Heart right ventricle (tissue), 16 donors: ENCODE results near the gene DGCR6. TPM values are rescaled to one million over a fixed set of nuclear protein-coding genes. Genes with fewer than 3 reads are reported as not detected.
"Not testable (repeated sequence)": the region's sequence is repeated elsewhere in the genome, so short reads cannot be mapped to it uniquely, and the experiment has no call there.

Experiments
- ATAC-seq, 8 donors: fragments of 200-7000 bp; cut with Tn5 transposase; one replicate each; pipeline ENCODE4 v1.9.1; 2020; ENCODE audit warnings: mild to moderate bottlenecking in 8 of 8, moderate library complexity in 8 of 8, moderate number of reproducible peaks in 1 of 8
- DNase-seq, 2 donors: peaks; one replicate each; pipeline ENCODE4 v3.0.0-alpha.2; 2020
- H3K27ac ChIP-seq, 10 donors: fragments of 200-600 bp; sonication (generic) in 2 of 10; one replicate each; pipeline versions ENCODE4 v1.5.0 to v1.8.0; 2020 to 2022; ENCODE audit warnings: mild to moderate bottlenecking in 3 of 10
- H3K27me3 ChIP-seq, 7 donors: fragments of 200-600 bp; one replicate each; pipeline ENCODE4 v1.8.0; 2021 to 2022; ENCODE audit warnings: mild to moderate bottlenecking in 2 of 7
- H3K36me3 ChIP-seq, 9 donors: fragments of 200-600 bp; sonication (generic) in 1 of 9; one replicate each; pipeline versions ENCODE4 v1.5.0 to v1.8.0; 2020 to 2022; ENCODE audit warnings: mild to moderate bottlenecking in 2 of 9
- H3K4me1 ChIP-seq, 9 donors: fragments of 200-600 bp; sonication (generic) in 1 of 9; one replicate each; pipeline versions ENCODE4 v1.5.0 to v1.8.0; 2020 to 2022; ENCODE audit warnings: mild to moderate bottlenecking in 4 of 9
- H3K4me3 ChIP-seq, 10 donors: fragments of 200-600 bp; sonication (generic) in 2 of 10; one replicate each; pipeline versions ENCODE4 v1.5.0 to v1.8.0; 2020 to 2022; ENCODE audit warnings: mild to moderate bottlenecking in 7 of 10, moderate library complexity in 2 of 10
- H3K9me3 ChIP-seq, 11 donors: fragments of 200-600 bp in 10 of 11; sonication (generic) in 2 of 11; one replicate each; pipeline versions ENCODE4 v1.5.0 to v1.8.0; 2013 to 2022; ENCODE audit warnings: mild to moderate bottlenecking in 2 of 11, control low read depth in 1 of 11, moderate library complexity in 1 of 11
- WGBS, 2 donors: extraction: QIAGEN DNeasy Blood & Tissue Kit; methylation state at CpG; one replicate each; pipeline ENCODE4 v1.1.7; 2013; ENCODE audit warnings: inconsistent platforms in 1 of 2; 5-methylcytosine and 5-hydroxymethylcytosine counted together
- intact Hi-C, 10 donors: fragments of 100-400 bp; cut with DNase I; formaldehyde crosslinking; loops; one replicate each; pipeline versions ENCODE4 v1.11.1 to v1.14.2; 2022
- polyA plus RNA-seq, 2 donors: library from polyadenylated mRNA; stranded (reverse); fragments of 200-250 nt; gene quantifications; one replicate each; pipeline ENCODE4 v1.2.3, GENCODE V29; 2013
- total RNA-seq, 10 donors: library from RNA; stranded (reverse); fragmentation: NEBNext Ultra II Directional in 3 of 10; extraction: Animal tissue kit (Norgen Biotek cat#: 25700) in 3 of 10; gene quantifications; one replicate each; pipeline versions ENCODE4 v1.2.1 to v1.2.4, GENCODE V29; 2021 to 2023
- TF ChIP-seq, protein P1 (sequence below), 9 donors: fragments of 200-600 bp; sonication (generic) in 2 of 9; IDR thresholded peaks; one replicate each; pipeline versions ENCODE4 v1.5.0 to v1.8.0; 2021 to 2022; ENCODE audit warnings: antibody characterized with exemption in 9 of 9, mild to moderate bottlenecking in 5 of 9, moderate library complexity in 1 of 9
- donor health status: Arrhythmogenic right ventricular cardiomyopathy.
- donor health status: ischemic (EF 13 %, LVEDD 7.1; RV severe dilation, severe dysfunction).
- donor health status: healthy with polysubstance abuse.
- donor health status: DM: no; HTN: yes; CAD: no.
- donor health status: DM: no; HTN: no; CAD: no.
- donor health status: ischemic (EF 25% LVEDD 6.9; RV normal size, moderate dysfunction).
- donor health status: ischemic (EF 25% LVEDD 5.7; RV mildly dilated, moderate dysfunction).
- donor health status: healthy.
- donor health status: DM: yes; HTN: yes; CAD: no.
- donor health status: Ischemic cardiomyopathy.
- donor health status: ischemic (EF 35%, LVEDD 5.7; RV mildly dilated, moderate dysfunction).
- donor health status: nonischemic (EF 11% LVEDD 7.7; RV severe dilation, severe dysfunction).
- donor health status: DM: yes; HTN: yes; CAD: no.
- donor health status: PGD.
- donor health status: ischemic (EF 29% LVEDD 5.4; RV normal size, mild dysfunction).
- donor health status: nonischemic (EF 23%, LVEDD 6.1; RV moderate dilation, normal function).

DGCR6 gene
- total and polyA plus RNA-seq, 12 donors, result 4.4 to 17.5 (median 8.0) TPM

DNA sequence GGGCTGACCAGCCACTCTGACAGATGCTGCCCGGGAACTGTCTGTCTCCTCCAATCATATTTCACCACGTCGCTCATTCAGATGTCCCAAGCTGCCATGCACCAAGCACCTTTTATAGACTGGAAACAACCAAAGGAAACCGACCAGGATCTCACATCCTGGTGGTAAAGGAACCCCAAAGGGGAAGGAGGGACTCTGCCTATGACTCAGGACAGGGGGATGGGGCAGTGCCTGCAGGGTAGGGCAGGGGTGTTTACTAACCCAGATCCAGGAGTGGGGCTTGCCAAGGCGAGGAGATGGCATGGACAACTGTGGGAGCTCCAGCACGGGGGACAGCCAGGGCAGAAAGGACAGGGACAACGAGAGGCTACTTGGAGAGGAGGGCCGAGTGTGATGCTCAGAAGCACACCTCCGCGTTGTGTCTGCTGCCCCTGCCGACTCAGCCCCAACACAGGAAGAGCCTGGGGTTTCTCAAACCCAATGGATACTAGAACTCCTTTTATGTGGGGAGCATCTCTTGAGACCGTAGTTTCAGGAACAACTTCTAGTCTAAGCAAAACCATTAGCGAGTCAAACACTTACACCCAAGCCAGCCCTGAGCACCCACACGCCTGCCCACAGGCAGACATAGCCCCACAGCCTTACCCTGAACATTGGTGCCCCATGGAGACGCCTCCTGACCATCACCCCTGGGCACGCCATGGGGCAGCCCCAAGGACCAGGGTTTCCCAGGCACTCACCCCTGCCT lies 26.0 kb downstream of the DGCR6 start:
- WGBS, 2 donors, result no CpG with 5 or more reads among the region's 16 CpGs
- ATAC-seq, result no peak
- intact Hi-C loops, result no loop called here

DNA sequence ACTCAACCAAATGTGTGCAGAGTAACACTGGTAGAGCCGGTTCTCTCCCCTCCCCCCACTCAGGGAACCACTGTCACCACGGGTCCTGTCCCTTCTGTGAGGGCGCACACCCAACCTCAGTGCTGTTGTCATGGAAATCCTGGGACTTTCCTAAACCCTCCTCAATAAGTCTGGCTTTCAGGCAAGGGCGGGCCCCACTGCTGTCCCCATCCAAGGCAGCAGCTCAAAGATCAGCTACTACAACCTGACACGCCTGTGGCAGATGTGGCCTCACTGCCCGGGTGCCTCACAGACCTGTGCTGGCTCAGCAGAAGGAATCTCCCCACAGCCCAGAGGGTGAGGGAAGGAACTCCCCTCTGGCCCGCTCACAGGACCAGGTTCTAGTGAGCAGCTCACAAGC lies 27.8 kb downstream of the DGCR6 start:
- no CpG with 5 or more reads among the region's 7 CpGs for WGBS, 2 donors

More for the DNA sequence above, 26.0 kb downstream of the DGCR6 start:
- no peak for DNase-seq
- TF ChIP-seq, protein P1, sequence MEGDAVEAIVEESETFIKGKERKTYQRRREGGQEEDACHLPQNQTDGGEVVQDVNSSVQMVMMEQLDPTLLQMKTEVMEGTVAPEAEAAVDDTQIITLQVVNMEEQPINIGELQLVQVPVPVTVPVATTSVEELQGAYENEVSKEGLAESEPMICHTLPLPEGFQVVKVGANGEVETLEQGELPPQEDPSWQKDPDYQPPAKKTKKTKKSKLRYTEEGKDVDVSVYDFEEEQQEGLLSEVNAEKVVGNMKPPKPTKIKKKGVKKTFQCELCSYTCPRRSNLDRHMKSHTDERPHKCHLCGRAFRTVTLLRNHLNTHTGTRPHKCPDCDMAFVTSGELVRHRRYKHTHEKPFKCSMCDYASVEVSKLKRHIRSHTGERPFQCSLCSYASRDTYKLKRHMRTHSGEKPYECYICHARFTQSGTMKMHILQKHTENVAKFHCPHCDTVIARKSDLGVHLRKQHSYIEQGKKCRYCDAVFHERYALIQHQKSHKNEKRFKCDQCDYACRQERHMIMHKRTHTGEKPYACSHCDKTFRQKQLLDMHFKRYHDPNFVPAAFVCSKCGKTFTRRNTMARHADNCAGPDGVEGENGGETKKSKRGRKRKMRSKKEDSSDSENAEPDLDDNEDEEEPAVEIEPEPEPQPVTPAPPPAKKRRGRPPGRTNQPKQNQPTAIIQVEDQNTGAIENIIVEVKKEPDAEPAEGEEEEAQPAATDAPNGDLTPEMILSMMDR (IDR thresholded peaks at IDR 0.05), result no peak
- Histone ChIP-seq H3K4me1 (no peaks in the 10 kb centered on the region), H3K27me3 (no peaks in the 10 kb centered on the region), H3K36me3 (no peaks in the 10 kb centered on the region), H3K27ac (no peak overlapping the region), H3K4me3 (no peak overlapping the region), H3K9me3 (no peaks in the 10 kb centered on the region)

DNA sequence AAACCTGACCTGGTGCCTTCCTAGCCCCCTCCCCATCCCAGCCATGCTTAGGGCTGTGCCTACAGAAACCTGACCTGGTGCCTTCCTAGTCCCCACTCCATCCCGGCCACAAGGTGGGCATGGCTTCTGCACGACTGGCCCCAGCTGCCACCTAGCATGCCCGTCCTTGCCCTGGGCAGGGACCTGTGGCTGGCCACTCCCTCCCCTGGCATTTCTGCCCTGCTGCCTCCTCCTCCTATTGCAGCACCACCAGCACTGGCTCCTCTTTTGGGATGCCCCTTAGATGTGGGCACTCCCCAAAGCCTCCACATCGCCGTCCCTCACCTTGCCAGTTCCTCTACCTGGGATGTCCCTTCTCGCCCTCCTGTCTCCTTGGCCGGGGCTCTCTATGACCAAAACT lies 28.6 kb downstream of the DGCR6 start:
- ATAC-seq, H3K27me3 ChIP-seq, H3K4me1 ChIP-seq, intact Hi-C loops, H3K27ac ChIP-seq, DNase-seq, H3K36me3 ChIP-seq, H3K9me3 ChIP-seq, H3K4me3 ChIP-seq: not testable (repeated sequence)
- WGBS, 2 donors, result no CpG with 5 or more reads among the region's 7 CpGs

More for the DNA sequence above, 27.8 kb downstream of the DGCR6 start:
- no peaks in the 10 kb centered on the region for H3K9me3 ChIP-seq
- TF ChIP-seq, protein P1 (IDR thresholded peaks at IDR 0.05), result no peak
- no peaks in the 10 kb centered on the region for H3K36me3 ChIP-seq
- H3K4me1 ChIP-seq, result no peaks in the 10 kb centered on the region
- no peak overlapping the region for H3K27ac ChIP-seq
- no peaks in the 10 kb centered on the region for H3K27me3 ChIP-seq
- ATAC-seq (no peak), DNase-seq (no peak)
- intact Hi-C loops, result no loop called here
- H3K4me3 ChIP-seq, result no peak overlapping the region

DNA sequence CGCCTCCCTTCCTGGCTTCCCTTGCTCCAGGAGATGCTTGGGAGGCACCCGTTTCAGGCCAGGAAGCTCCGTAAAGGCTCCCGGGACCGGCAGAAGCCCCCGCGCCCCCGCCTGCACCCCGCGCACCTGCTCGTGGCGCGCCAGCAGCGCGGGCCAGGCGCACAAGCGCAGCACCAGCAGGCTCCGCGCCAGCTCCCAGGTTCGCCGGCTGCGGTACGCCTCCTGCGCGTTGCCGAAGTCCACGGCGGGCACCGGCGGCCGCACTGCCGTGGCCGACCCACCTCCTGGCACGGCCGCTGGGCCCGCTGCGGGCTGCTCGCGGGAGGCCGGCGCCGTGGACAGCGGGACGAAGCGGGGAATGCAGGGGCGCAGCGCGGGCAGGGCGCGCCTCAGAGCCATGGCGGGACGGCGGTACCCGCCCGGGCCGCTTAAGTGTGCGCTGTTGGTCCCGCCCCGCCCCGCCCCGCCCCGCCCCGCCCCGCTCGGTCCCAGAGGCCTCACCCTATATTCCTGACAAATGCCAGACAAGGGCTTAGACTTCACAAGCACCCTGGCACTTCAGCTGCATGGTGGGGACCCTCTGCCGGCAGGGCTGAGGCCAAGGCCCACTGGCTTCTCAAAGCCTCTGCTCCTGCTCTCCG lies 29.9 kb downstream of the DGCR6 start, which contains the start of gene PRODH:
TSS of gene PRODH (minus strand) at position 405 of the 641 bp plus-strand sequence. CDS start at position 399, 6 bp downstream.
- TF ChIP-seq, protein P1 (IDR thresholded peaks at IDR 0.05), result no peak
- no peak within 1 kb of the TSS for H3K27ac ChIP-seq
- H3K4me1 ChIP-seq, result no peaks in the 10 kb centered on the region
- peak in 7 of 8 donors; percentile 70 to 81 (median 78) for ATAC-seq
- H3K9me3 ChIP-seq, result no peaks in the 10 kb centered on the region
- DNase-seq, result no peak
- no peak within 1 kb of the TSS for H3K4me3 ChIP-seq
- no peaks in the 10 kb centered on the region for H3K36me3 ChIP-seq
- no CpG with 5 or more reads among the region's 67 CpGs for WGBS, 2 donors
- intact Hi-C loops, result no loop called here
- H3K27me3 ChIP-seq, result no peaks in the 10 kb centered on the region

DNA sequence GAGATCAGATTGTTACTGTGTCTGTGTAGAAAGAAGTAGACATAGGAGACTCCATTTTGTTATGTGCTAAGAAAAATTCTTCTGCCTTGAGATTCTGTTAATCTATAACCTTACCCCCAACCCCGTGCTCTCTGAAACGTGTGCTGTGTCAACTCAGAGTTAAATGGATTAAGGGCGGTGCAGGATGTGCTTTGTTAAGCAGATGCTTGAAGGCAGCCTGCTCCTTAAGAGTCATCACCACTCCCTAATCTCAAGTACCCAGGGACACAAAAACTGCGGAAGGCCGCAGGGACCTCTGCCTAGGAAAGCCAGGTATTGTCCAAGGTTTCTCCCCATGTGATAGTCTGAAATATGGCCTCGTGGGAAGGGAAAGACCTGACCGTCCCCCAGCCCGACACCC lies 32.6 kb downstream of the DGCR6 start:
- DNase-seq, H3K27me3 ChIP-seq, ATAC-seq, H3K4me3 ChIP-seq, intact Hi-C loops, H3K27ac ChIP-seq, H3K4me1 ChIP-seq, H3K9me3 ChIP-seq, H3K36me3 ChIP-seq: not testable (repeated sequence)
- 40 to 42% methylated on average over 4 to 5 of the region's 8 CpGs for WGBS, 2 donors

DNA sequence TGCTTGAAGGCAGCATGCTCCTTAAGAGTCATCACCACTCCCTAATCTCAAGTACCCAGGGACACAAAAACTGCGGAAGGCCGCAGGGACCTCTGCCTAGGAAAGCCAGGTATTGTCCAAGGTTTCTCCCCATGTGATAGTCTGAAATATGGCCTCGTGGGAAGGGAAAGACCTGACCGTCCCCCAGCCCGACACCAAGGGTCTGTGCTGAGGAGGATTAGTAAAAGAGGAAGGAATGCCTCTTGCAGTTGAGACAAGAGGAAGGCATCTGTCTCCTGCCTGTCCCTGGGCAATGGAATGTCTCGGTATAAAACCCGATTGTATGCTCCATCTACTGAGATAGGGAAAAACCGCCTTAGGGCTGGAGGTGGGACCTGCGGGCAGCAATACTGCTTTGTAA lies 41.0 kb downstream of the DGCR6 start:
- DNase-seq, ATAC-seq: not testable (repeated sequence)
- 63 to 74% methylated on average over 3 of the region's 9 CpGs for WGBS, 2 donors

More for the DNA sequence above, 41.0 kb downstream of the DGCR6 start:
- intact Hi-C loops, H3K9me3 ChIP-seq, H3K27ac ChIP-seq, H3K4me1 ChIP-seq, H3K36me3 ChIP-seq, H3K4me3 ChIP-seq: not testable (repeated sequence)
- peaks cover 0 to 25% (median 5%) of the 10 kb centered on the region in 7 donors for H3K27me3 ChIP-seq
